ENCODE results near the gene PHC2. TPM values are rescaled to one million over a fixed set of nuclear protein-coding genes. Genes with fewer than 3 reads are reported as not detected.

The PHC2 gene
- total and polyA plus RNA-seq, 9 of the 15 experiments (the other 6 are each of a cell fraction or from before 2014, with no cell fraction given), result 3.1 to 67.6 (median 34.6) TPM

- TF ChIP-seq PRPF4 (IDR thresholded peaks at IDR 0.05; ENCODE audit: insufficient read depth, low read depth, low read length, poor library complexity, severe bottlenecking) (no peak), PRDM10 (IDR thresholded peaks at IDR 0.05; ENCODE audit: partially characterized antibody) (peak; percentile 41), FOSL1 (tag; conservative IDR thresholded peaks at IDR 0.05) (no peak), CEBPB (tag; IDR thresholded peaks at IDR 0.05) (no peak), PTBP1 (IDR thresholded peaks at IDR 0.05; ENCODE audit: low read depth, low read length) (no peak), RBM15 (IDR thresholded peaks at IDR 0.05; ENCODE audit: insufficient read depth, low read length) (no peak), ETS1 (conservative IDR thresholded peaks at IDR 0.05; ENCODE audit: control insufficient read depth, low read depth, low read length) (peak; percentile 70; the same call in 1 of the 2 replicates), SUPT5H (IDR thresholded peaks at IDR 0.05) (peak; percentile 83), UBTF (IDR thresholded peaks at IDR 0.05; ENCODE audit: borderline replicate concordance in 1 of 2, low read depth in 2 of 2, low read length in 2 of 2) (0 out of 4 replicates have a peak, but pooled peaks of 1 of the 2 experiments have one; percentile 31), ATF3 (IDR thresholded peaks at IDR 0.05) (no peak), ATF3 (CRISPR knock-in tag; conservative IDR thresholded peaks at IDR 0.05) (0 out of 2 replicates have a peak, but pooled peaks have one; percentile 39), ZNF175 (CRISPR knock-in tag; IDR thresholded peaks at IDR 0.05; ENCODE audit: low read depth) (no peak), NRF1 (conservative IDR thresholded peaks at IDR 0.05 in 1 of 2, IDR thresholded peaks at IDR 0.05 in 1 of 2) (peak; percentile 74 to 78), ZNF134 (CRISPR knock-in tag; conservative IDR thresholded peaks at IDR 0.05) (no peak), ZNF707 (CRISPR knock-in tag; conservative IDR thresholded peaks at IDR 0.05) (no peak), ESRRA (IDR thresholded peaks at IDR 0.05; ENCODE audit: borderline replicate concordance, low read depth) (peak; percentile 57; the same call in 1 of the 2 replicates), LARP7 (IDR thresholded peaks at IDR 0.05) (0 out of 2 replicates have a peak, but pooled peaks have one; percentile 23), HDAC1 (IDR thresholded peaks at IDR 0.05) (no peak), CSDE1 (IDR thresholded peaks at IDR 0.05) (no peak), MCM7 (IDR thresholded peaks at IDR 0.05) (no peak), GATAD2B (IDR thresholded peaks at IDR 0.05; ENCODE audit: borderline replicate concordance) (no peak)
Observed at GRCh38 chr1:33472269-33472980, 41.5 kb upstream of the PHC2 start, which contains the start of gene ZSCAN20 (continued).

Data from K562 (cell line).